ENCODE results near the gene IRF2BPL.
A peak's percentile ranks its signal among the peaks of the same experiment; 100 is the strongest.

The IRF2BPL gene

DNA sequence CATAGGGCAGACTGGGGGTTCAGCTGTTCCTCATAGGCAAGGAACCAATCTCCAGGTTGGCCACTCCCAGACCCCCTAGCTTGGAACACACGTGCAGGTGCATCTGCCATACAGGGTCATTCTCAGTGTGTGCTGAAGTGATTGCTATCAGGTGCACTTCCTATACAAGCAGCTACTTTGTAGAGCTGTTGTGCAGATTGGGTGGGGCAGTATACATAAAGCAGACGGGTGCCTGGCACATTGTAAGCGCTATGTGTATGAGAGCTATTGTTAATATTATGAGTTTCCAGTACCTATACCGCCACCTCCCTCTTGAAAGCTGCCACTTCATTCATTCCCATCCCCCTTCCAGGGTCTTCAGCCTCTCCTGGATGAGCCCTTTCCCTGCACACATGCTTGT, 17.3 kb downstream of the IRF2BPL start:
- DNase-seq (ENCODE audit: low spot score) = no peak

DNA sequence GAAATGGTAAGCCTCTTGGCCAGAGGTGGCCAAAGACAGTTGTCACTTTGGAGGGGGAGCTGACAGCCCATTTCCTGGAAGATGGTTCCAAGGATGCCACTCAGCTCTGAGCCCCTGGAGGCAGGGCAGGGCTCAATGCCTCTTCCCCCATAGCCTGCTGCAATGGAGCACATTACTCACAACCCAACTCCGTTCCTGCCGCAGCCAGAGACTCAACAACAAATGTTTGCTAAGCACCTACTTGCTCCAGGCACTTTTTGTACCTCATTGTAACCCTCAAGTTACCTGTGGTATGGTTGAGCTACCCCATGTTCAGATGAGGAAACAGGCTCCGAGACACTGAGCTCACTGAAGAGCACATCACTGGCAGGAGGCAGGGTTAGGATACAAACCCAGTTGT, 19.5 kb downstream of the IRF2BPL start:
- DNase-seq (ENCODE audit: low spot score) = no peak

DNA sequence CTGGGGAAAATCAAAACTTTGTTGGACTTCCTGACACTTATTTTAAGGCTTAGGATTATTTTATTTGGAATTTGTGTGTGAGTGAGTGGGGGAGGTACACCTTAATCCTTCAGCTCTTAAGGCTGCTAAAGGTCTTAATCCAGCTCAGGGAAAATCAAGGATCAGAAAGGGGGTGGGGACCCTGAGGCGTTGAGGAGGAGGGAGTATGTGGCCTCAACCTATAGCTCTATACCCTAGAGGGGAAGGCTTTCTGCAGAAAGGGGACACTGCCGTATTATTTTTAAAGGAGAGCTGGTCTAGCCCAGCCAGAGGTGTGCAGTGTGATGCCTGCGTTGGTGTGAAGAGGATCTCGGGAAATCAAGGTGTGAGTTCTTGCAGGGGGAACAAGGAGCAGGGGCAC, 20.0 kb downstream of the IRF2BPL start:
- DNase-seq (ENCODE audit: low spot score) = no peak

DNA sequence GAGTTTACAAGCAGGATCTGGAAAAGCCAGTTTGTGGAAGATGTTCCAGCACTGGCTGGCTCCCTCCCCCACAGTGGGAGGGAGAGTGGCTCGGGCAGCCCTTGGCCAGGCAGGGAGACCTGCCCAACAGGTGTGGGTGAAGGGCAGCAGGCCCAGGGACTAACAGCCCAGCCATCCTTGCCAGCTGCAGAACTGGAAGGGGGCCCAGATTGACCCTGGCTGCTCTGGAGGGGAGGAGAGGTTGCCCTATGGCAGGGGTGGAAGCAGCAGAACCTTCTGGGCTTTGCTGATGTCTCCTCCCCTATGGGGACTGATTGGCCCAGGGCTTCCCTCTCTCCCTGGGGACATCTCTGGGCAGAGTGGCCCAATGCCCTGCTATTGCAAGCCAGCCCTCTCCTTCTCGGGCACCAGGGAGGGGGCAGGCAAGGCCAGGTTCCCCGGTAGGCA, 20.5 kb downstream of the IRF2BPL start:
- DNase-seq (ENCODE audit: low spot score) = no peak

DNA sequence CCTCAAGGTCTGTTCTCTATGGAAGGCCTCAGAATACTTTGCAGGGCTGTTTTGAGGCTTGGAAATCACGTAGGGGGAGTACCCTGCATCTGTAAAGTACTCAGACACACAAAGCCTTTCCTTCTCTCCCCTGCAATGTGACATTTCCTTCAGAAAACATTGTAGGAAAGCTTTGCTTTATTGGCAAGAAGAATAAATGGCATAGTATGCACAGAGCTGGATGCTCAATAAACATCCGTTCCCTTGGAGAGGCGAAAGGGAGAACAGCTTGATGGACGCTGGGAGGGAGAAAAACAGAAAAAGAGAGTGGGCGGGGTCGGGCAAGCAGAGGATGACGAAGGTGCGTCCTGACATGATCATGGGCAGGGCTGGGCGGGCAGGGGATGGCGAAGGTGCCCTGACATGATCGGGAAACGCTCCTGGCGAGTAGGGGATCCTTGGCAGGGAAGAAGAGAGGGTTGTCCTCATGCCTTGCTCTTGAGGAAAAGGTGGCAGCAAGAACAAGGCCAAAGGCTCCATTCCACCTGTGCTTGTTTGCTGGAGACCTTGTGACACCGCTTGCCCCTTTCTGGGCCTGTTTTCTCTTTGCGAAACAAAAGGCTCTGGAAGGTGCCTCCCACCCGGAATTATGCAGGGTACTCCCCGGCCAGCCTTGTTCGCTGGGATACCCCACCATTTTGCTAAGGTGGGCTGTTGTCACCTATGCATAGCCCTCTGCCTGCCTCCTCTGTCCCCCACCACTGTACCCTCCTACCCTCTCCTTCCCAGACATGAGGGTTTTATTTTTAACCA, 21.1 kb downstream of the IRF2BPL start:
- no peak for DNase-seq (ENCODE audit: low spot score)

DNA sequence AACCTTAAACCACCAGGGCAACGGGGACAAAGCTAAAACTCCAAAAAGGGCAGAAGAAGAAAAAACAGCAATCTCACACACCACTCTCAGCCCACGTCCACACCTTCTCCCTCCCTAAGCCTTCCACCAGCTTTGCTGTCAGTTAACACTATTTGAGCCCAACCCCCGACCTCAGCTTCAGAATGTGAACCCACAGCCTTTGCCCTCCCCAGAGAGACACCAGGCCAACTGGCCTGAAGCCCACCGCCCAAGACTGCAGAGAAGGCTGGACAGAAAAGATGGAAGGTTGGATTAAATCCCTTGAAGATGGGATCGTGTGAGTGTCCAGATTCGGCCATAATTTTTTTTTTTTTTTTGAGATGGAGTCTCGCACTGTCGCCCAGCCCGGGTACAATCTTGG, 22.4 kb downstream of the IRF2BPL start:
- DNase-seq (ENCODE audit: low spot score) = no peak

DNA sequence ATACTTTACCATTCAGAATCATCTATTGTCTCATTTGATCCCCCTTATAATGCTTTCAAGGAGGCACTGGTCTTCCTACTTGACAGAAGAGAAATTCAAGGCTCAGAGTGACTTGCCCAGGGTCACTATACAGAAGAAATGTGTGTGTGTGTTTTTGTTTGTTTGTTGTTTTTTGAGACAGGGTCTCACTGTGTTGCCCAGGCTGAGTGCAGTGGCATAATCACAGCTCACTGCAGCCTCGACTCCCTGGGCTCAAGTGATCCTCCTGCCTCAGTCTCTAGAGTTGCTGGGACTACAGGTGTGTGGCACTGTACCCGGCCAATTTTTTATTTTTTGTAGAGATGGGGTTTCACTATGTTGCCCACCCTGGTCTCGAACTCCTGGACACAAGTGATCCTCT, 22.9 kb downstream of the IRF2BPL start:
- DNase-seq (ENCODE audit: low spot score) = no peak

DNA sequence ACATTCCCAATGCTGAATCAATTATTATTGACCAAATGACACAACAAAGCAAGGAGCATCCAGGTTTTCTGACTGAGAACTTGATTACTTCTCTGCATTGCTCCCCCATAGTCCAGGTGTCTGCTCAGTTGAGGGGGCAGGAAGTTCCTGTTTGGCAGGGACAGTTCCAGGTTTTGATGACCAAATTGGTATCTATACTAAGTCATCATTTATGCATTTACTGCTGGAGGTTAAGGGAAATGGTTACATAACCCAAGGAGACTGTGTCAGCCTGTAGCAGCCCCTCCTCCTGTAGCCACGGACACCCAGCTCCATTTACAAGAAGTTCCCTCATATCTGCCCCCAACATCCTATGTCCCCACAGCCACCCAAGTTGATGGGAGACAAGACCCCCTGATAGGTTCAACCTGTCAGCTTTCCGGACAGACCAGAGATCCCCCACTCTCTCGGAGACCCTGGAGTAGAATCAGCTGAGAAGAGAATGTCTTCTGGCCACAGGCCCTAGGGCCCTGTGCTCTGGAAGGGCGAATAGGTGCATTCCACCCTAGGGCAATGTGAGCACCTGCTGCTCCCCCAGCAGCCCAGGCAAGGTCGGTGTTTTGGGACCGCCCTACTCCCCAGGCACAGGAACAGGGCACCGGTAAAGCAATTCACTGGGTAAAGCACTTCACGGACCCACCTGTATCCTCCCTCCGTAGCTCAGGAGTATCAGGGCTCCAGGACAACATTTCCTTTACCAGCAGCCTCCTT, 23.6 kb downstream of the IRF2BPL start:
- no peak for DNase-seq (ENCODE audit: low spot score)

DNA sequence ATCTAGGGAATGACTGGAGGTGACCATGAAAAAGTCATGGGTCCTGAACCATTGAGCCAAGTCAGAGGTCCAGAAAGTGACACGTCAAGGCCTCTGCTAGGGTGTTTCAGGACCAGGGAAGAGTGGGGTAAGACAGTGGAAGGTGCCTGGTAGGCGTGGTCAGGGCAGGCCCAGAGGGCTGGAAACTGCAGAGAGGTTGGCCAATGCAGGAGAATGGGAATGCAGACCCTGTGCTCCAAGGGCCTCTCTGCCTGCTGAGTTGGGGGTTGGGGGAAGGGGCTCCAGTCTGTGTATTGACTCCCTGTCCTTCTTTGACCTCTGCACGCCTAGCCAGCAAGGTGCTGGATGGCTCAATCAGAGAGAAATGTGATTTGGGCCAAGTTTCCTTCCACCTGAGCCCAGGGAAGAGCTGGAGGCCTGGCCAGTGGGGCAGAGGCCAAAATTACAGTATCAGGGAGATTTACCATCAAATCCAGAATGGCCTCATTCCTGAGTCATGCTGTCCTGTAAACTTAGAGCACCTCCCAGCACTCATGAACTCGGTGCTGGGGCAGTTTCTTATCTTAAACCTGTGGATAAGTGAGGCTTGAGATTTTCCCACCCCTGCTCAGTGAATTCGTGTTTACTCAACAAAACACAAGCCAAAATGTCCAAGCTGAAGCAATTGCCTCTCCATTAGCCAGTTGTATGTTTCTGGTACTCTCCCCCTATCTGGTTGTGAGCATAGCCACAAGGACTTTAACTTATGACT, 24.4 kb downstream of the IRF2BPL start:
- DNase-seq (ENCODE audit: low spot score) = no peak

DNA sequence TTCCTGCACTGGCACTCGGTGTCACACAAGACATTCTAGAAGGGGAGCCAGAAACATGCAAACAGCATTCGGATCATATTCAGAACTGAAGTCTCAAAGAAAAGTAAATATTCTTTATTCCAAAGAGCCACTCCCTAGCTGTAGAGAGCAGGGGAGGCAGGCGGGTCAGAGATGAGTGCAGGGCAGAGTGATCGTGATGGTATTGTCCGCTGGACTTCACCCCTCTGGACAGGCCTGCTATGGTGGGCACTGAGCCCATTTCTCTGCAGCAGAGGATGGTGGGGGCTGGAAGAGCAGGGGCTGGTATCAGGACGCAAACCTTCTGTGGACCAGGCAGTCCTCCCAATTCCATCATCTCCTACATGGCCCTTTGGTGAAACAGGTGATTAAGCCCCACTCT, 25.6 kb downstream of the IRF2BPL start:
- DNase-seq (ENCODE audit: low spot score) = no peak

DNA sequence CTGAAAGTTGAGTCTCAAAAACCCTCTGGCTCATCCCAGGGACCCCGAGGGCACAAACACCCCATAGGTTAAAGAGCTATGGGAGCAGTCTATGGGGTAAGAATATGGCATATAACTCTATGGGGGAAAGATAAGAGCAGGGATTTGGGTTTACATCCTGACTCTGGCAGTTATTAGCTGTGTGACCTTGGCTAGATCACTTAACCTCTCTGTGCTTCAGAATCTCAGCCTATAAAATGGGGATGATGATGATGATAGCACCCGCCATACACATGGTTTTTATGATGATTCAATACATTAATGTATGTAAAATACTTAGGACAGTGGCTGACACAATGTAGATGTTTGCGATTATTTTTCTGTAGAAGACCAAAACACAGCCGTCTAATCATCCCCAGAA, 26.2 kb downstream of the IRF2BPL start:
- no peak for DNase-seq (ENCODE audit: low spot score)

DNA sequence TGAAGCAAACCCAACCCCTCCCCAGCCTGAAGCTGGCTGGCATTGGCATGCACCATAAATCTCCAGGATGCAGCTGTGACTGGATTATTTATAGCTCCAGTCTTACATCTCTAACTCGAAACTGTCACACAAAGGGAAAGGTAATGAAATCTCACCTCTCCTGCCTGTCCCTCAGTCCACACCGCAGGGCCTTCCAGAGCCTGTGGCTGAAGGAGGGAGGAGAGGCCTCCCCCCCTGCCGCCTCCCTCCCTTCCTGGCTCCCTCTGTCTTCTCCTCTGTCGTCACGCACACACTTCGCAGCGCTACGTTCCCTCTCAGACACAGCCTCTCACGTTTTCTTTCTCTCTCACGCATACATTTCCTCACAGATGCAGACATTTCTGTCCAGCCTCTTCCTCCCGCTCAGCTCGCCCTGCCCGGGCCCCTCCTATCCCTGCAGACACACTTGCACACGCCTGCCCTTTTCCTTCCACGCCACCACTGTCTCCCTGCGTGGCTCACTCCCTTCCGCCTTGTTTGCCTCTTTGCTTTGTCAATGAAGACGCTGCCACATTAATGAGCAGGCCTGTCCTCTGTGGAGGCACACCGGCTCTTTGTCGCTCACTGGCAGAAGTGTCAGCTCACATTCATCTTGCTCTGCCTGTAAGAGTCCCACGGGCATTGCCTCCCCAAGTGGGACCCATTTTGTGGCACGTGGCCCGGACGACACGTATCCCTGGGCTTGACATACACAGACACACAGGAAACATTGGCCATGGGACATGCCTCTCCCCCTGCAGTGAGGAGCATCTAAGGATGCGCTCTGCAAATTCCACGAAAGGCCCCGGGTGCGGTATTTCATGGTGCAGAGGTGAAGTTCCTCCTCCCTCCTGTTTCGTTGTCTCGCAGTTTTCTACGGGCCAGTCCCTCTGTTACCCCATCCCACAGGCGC, 27.9 kb downstream of the IRF2BPL start:
- peak; percentile 16 for DNase-seq (ENCODE audit: low spot score)

DNA sequence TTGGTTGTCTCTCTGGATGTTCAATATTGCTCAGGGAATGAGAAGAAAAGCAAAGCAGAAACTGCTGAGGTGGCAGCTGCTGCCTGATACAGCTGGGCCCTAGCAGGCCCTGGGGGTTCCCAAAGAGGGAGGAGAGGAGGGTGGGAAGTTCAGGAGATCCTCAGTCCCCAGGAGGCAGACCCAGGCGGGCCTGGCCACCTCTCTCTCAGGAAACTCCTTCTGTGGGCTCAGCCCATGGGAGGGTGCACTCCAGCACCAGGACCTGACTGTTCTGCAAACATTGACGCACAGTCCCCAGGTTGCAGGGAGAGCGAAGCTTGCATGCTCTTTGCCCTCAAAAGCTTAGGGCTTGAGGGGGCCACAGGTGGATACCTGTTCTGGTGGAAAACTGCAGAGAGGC, 29.6 kb downstream of the IRF2BPL start:
- no peak for DNase-seq (ENCODE audit: low spot score)

DNA sequence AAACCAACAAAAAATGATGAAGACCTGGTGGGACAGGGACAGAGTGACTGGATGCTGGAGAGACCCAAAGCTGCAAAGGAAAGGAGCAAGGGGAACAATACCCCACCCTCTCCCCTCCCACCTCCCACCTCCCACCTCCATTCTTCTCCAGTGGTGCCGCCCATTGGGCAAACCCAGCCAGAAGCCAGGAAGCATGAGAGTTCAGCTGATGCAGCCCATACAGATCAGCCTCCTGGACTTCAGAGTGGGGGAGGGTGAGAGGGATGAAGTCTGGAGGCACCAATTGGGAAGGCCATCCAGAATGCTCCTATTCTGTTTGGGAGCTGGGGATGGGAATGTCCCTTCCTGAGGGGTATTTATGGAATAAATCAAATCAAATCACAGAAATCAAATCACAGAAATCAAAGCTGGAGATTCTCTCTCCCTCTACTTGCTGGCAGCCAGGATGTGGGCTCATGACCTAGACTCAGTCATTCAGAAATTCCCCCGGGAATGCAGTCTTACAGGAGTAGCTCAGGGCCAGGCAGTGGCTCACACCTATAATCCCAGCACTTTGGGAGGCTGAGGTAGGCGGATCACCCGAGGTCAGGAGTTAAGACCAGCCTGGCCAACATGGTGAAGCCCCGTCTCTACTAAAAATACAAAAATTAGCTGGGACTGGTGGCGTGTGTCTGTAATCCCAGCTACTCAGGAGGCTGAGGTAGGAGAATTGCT, 31.1 kb downstream of the IRF2BPL start:
- no peak for DNase-seq (ENCODE audit: low spot score)

DNA sequence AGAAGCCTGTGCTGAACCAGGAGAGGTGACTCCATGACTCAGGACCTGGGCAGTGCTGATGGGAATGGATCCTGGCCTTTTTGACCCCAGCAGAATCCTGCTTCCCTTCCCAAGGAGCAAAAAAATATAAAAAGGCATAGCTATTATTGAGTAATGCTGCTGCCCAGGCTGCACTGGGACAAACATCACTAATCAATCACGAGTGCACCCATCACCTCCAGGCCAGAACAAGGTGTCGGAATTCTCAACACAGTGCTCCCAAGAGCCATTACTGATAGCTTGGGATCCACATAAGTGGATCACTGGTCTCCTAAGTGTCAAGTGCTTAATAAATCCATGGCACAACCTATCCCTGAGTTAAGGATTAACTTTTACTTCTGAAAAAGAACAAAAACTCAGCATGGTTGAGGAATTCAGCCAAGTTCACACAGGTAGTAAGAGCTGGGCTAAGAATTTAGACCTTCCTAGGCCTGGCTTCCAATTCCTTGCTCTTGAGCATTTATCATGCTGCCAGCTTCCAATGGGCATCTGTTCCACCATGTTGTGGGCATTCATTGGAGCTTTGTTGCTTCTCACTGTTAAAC, 31.9 kb downstream of the IRF2BPL start:
- DNase-seq (ENCODE audit: low spot score) = no peak

DNA sequence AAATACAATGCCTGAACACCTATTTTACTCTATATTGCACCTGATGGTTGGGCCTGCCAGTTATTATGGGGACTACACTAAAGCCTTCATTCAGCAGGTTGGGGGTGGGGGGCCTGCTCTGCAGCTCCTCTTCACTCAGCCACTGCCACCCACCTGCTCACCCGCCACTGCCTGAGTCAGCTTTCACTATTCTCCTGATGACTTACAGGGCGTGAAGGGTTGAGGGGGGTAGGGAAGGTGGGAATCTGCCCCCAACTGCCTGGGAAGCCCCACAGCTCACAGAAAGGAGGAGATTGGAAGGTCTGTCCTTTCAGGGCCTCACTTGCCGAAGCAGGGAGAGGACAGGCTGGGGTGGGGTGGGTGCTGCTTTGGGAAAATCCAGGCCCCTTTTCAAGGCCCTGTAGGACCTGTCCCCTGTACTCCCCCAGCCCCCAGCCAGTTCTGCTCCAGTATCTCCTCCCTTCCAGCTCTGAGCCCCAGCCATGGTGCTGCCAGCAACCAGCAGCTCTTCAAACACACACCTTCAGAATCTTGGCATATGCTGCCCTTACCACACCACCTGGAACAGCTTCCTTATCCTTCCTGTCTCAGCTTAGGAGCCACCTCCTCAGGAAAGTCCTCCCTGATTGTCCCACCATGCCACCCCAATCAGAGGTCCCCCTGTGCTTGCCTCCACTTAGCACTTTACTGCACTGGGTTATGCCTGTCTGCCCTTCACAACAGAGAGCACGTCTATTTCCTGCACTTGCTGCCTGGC, 33.1 kb downstream of the IRF2BPL start:
- no peak for DNase-seq (ENCODE audit: low spot score)

DNA sequence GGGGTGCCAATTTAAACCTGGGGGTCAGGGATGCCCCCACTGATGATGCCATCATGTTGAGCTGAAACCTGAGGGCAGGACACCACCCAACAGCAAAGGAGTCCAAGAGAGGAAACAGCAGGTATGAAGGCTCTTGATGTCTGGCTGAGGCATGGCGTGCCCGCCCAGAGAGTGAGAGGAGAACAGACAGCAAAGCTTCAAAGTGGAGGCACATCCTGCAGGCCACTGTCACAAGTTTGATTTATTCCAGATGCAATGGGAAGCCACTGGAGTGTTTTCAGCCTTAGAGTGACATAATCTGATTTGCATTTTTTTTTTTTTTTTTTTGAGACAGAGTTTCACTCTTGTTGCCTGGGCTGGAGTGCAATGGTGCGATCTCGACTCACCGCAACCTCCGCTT, 34.8 kb downstream of the IRF2BPL start:
- DNase-seq (ENCODE audit: low spot score) = no peak

DNA sequence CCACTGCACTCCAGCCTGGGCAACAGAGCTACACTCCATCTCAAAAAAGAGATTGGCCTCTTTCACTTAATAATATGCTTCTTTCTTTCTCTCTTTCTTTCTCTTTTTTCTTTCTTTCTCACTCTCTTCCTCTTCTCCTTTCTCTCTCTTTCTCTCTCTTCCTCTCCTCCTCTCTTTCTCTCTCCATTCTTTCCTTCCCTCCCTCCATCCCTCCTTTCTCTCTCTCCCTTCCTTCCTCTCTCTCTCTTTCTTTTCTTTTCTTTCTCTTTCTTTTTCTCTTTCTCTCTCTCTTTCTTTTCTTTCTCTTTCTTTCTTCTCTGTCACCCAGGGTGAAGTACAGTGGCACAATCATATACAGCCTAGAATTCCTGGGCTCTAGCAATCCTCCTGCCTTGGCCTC, 38.4 kb downstream of the IRF2BPL start:
- no peak for DNase-seq (ENCODE audit: low spot score)

DNA sequence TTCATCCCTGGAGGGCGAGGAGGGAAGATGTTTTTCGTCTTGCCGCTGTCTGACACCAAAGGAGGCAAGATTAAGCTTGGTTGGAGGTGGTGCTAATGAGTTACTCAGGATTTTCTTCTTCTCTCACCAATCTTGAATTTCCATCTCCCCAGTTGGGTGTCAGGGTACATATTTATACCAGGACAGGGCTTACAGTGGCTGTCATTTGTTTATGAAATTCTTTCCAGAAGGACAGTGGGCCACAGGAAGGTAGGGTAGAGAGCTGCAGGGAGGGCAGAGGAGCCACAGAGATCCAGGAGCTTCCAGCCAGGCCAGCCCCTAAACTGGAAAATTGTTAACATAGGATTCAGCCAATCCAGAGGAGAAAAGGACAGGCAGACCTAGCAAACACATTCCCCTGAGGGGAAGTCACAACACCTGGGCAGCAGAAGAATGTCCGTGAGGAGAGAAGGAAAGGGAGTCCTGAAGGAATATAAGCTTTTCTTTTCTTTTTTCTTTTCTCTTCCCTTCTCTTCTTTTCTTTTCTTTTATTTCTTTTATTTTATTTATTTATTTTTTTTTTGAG, 40.5 kb downstream of the IRF2BPL start:
- no peak for DNase-seq (ENCODE audit: low spot score)

DNA sequence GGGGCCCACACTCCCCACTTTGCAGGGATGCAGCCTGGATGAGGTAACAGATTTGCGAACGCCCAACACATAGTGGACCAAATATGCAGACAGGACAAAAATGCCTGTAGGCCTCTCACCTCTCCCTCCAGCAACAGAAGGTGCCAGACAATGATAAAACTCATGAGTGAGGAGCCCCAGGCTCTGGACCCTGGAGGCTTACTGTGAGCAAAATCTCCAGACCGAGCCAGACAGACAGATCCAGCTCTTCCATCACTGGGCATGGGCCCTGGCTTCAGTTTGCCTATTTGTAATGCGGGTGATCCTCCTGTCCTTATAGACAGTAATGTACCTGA, 42.3 kb downstream of the IRF2BPL start:
- no peak for DNase-seq (ENCODE audit: low spot score)
